Right ventricle myocardium inferior (tissue), 1 donor: ENCODE results near the gene CACNA2D3. TPM values are rescaled to one million over a fixed set of nuclear protein-coding genes. Genes with fewer than 3 reads are reported as not detected.

ENCODE experiments used
- ATAC-seq: fragments of 200-7000 bp; cut with Tn5 transposase; one replicate; pipeline ENCODE4 v1.9.1; 2020; ENCODE audit warnings: mild to moderate bottlenecking, moderate library complexity
- DNase-seq: peaks from one replicate; pipeline ENCODE4 v3.0.0; 2021; ENCODE audit errors: missing footprints
- intact Hi-C: fragments of 100-400 bp; cut with DNase I; formaldehyde crosslinking; loops from one replicate; pipeline ENCODE4 v1.11.0; 2022
- total RNA-seq: library from RNA; stranded (reverse); fragmentation: NEBNext Ultra II Directional; extraction: Animal tissue kit (Norgen Biotek cat#: 25700); gene quantifications from one replicate; pipeline ENCODE4 v1.2.1, GENCODE V29; 2021
- donor health status: DM: no; HTN: yes; CAD: no; lungs with severe emphysema.

The CACNA2D3 gene
- total RNA-seq, 1 donor from 2014 or later = 33.7 TPM

GRCh38 chr3:55002416-55002930, 880.1 kb downstream of the CACNA2D3 start:
- DNase-seq (no peak), ATAC-seq (no peak)
- intact Hi-C loops = no loop called here

- intact Hi-C loops = no loop called here
- ATAC-seq = no peak
- DNase-seq = no peak
Measured at GRCh38 chr3:55006244-55006676, 883.9 kb downstream of the CACNA2D3 start.

- intact Hi-C loops = no loop called here
- no peak for DNase-seq
- ATAC-seq = no peak
Measured at GRCh38 chr3:55007971-55008370, 885.6 kb downstream of the CACNA2D3 start.

GRCh38 chr3:55009372-55009771, 887.0 kb downstream of the CACNA2D3 start:
- intact Hi-C loops = no loop called here
- no peak for DNase-seq
- no peak for ATAC-seq

GRCh38 chr3:55012091-55012490, 889.7 kb downstream of the CACNA2D3 start:
- DNase-seq = no peak

GRCh38 chr3:55013145-55013925, 891.0 kb downstream of the CACNA2D3 start:
- intact Hi-C loops = no loop called here
- no peak for DNase-seq
- peak; percentile 52 for ATAC-seq

More at GRCh38 chr3:55012091-55012490, 889.7 kb downstream of the CACNA2D3 start:
- ATAC-seq = no peak
- intact Hi-C loops = no loop called here

- no peak for ATAC-seq
- intact Hi-C loops = no loop called here
- DNase-seq = no peak
Measured at GRCh38 chr3:55014081-55014480, 891.7 kb downstream of the CACNA2D3 start.

- no peak for ATAC-seq
- intact Hi-C loops = no loop called here
- DNase-seq = no peak
Measured at GRCh38 chr3:55014906-55015305, 892.6 kb downstream of the CACNA2D3 start.

GRCh38 chr3:55017876-55018275, 895.5 kb downstream of the CACNA2D3 start:
- no peak for ATAC-seq
- intact Hi-C loops = no loop called here
- no peak for DNase-seq

- intact Hi-C loops = no loop called here
- DNase-seq (no peak), ATAC-seq (no peak)
Measured at GRCh38 chr3:55030938-55031337, 908.6 kb downstream of the CACNA2D3 start.

- DNase-seq (no peak), ATAC-seq (no peak)
- intact Hi-C loops = no loop called here
Measured at GRCh38 chr3:55036883-55037577, 914.7 kb downstream of the CACNA2D3 start.

GRCh38 chr3:55042591-55042990, 920.2 kb downstream of the CACNA2D3 start:
- ATAC-seq (no peak), DNase-seq (no peak)
- intact Hi-C loops = no loop called here

- intact Hi-C loops = no loop called here
- ATAC-seq = no peak
- DNase-seq = no peak
Measured at GRCh38 chr3:55044486-55044885, 922.1 kb downstream of the CACNA2D3 start.

GRCh38 chr3:55059027-55059629, 936.8 kb downstream of the CACNA2D3 start:
- DNase-seq (no peak), ATAC-seq (no peak)
- intact Hi-C loops = no loop called here

- intact Hi-C loops = no loop called here
Measured at GRCh38 chr3:55060896-55061719, 938.8 kb downstream of the CACNA2D3 start.

GRCh38 chr3:55061720-55062034, 939.3 kb downstream of the CACNA2D3 start:
- ATAC-seq = no peak
- intact Hi-C loops = no loop called here
- no peak for DNase-seq

More at GRCh38 chr3:55060896-55061719, 938.8 kb downstream of the CACNA2D3 start:
- ATAC-seq (no peak), DNase-seq (no peak)

- intact Hi-C loops = no loop called here
- ATAC-seq = no peak
Measured at GRCh38 chr3:55064164-55064563, 941.8 kb downstream of the CACNA2D3 start.

GRCh38 chr3:55065331-55065730, 943.0 kb downstream of the CACNA2D3 start:
- DNase-seq (no peak), ATAC-seq (no peak)
- intact Hi-C loops = no loop called here

More at GRCh38 chr3:55064164-55064563, 941.8 kb downstream of the CACNA2D3 start:
- no peak for DNase-seq

GRCh38 chr3:55066551-55067047, 944.2 kb downstream of the CACNA2D3 start:
- intact Hi-C loops = no loop called here
- DNase-seq = no peak
- ATAC-seq = no peak
